RPMI7951 (cell line): ENCODE results near the gene FXYD4. TPM values are rescaled to one million over a fixed set of nuclear protein-coding genes. Genes with fewer than 3 reads are reported as not detected.

Experiments
- DNase-seq: peaks from one replicate; pipeline ENCODE4 v3.0.0-alpha.2; 2012; ENCODE audit warnings: low read depth
- total RNA-seq: library from RNA; depleted of rRNA; stranded (reverse); fragments of >200 nt; shearing (Covaris generic); gene quantifications from 2 replicates; pipeline ENCODE4 v1.2.3, GENCODE V29; 2014

Gene FXYD4
- total RNA-seq, 1 experiment from 2014 or later = not detected

DNA sequence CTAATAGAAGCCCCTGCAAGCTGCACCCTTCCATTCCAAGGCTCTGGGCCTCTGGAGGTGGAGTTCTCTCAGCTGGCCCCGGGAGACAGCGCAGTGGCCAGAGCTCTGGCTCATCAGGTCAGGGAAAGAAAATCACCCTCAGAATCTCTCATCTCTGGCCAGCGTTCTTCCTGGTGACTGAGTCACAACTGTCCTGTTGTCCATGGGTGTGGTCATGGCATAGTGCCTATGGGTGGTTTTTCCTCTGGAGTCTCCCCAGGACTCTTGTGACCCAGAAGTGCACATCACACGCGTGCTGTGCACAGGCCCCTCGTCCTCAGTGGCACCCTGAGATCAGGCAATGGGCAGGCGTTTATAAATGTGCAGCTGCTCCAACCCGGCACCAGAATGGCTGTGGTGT, 27.4 kb upstream of the FXYD4 start:
- peak; percentile 22 for DNase-seq

DNA sequence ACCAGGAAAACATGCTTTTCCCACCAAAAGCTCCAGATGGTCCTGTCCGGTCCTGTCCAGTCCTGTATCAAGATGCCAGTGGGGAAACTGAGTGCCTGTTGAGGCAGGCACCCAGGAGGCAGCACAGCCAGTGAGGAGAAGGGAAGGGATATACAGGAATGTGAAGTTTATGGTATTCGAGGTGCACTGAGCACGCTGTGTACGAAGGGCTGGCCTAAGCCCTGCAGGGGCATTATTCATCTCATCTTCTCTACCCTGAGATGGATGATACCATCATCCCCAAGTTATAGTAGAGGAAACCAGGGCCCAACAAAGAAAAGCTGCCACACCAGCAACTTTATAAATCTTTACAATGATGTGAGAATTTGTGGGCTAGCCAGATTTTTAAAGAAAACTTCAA, 23.4 kb upstream of the FXYD4 start:
- no peak for DNase-seq

DNA sequence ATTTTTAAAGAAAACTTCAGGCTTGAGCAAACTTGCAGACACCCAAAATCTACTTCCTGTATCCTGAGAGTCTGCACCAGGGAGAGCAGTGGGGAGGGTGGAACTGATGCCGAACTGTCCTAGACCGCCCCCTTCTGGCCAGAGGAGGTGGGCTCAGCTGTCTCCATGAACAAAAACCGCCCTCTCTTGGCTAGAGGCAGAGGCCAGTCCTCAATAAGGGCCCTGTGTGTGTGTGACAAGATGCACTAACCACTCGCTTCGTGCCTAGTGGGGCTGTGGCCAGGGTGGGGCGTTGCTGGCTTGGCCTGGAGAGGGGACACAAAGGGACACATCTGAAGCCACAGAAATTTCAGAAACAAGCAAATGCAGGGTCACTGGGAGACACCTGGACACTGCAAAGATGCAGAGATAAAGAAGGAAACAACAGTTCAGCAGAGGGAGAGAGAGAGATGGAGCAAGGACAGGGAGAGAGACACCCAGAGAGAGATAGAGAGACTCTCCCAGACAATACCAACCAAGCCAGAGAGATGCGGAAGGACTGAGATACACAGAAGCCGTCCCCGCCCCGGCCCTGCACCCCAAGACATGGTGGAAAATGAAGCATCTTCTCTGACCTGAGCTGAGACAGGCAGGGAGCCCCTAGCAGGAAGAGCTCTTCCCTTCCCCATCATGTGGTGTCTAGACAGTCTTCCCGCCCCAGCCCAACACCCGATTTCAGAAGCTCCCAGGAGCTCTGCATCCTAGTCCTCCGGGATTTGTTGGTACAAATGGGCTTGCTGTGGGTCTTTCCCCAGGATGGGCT, 22.7 kb upstream of the FXYD4 start:
- peak; percentile 61 for DNase-seq

DNA sequence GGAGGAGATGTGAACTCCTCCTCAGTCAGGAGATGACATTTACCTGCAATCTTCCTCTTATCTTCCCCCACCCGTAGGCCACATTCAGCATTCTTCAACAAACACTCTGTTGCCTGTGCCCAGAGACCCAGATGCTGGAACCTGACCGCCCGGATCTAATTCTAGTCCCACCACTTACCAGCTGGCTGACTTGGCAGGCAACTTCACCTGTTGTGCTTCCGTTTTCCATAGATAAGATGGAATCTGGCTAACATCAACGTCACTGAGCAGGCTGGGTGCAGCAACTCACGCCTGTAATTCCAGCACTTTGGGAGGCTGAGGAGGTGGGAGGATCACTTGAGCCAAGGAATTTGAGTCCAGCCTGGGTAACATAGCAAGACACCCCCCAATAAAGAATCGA, 21.3 kb upstream of the FXYD4 start:
- no peak for DNase-seq

DNA sequence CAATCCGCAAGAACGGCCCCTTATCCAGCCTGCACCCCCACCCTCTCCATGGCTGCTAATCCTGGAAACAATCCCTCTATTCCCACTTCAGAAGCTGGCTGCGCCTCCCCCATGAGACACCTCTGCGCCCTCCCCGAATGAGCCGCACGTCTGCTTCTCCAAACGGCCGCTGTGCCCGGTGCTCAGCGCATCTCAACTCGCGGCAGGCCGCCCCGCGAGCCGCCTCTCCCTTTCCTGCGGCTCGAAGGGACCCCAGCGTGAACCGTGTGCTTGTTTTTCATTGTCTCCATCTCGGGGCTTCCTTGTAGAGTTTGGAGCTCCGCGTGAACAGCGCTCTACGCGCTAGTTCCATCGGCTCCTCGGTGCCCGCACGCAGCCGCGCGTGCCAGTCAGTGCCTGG, 20.8 kb upstream of the FXYD4 start:
- DNase-seq = no peak

DNA sequence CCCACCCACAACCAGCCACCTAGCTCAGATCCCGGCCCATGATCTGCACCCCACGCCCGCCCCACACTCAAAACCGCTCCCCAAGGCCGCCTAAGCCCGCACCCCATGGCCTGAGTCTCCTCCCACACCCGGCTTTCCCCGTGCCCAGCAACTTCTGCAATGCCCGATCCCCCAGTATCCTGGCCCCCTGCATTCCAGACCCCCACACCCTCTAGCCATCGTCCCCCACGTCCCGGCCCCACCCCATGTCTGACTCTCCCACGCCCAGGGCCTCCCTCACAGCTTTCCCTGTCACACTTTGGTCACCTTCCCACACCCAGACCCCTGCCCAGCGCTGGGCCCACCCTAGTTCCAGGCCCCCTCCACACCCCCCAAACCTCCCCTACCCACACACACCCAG, 20.1 kb upstream of the FXYD4 start:
- no peak for DNase-seq

DNA sequence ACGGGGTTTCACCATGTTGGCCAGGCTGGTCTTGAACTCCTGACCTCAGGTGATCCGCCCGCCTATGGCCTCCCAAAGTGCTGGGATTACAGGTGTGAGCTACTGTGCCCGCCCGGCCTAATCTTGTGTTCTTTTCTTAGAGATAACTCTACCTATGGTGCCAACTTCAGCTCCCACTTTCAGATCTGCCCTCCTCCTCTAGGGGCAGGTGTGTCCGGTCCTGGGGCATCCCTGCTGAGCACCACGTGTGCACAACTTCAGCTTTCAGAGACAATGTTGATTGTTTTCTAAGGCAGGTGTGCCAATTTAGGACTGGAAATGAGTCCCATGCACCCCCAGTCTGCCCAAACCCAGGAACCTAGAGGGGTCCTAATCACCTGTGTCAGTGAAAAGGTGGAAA, 18.5 kb upstream of the FXYD4 start:
- DNase-seq = no peak

DNA sequence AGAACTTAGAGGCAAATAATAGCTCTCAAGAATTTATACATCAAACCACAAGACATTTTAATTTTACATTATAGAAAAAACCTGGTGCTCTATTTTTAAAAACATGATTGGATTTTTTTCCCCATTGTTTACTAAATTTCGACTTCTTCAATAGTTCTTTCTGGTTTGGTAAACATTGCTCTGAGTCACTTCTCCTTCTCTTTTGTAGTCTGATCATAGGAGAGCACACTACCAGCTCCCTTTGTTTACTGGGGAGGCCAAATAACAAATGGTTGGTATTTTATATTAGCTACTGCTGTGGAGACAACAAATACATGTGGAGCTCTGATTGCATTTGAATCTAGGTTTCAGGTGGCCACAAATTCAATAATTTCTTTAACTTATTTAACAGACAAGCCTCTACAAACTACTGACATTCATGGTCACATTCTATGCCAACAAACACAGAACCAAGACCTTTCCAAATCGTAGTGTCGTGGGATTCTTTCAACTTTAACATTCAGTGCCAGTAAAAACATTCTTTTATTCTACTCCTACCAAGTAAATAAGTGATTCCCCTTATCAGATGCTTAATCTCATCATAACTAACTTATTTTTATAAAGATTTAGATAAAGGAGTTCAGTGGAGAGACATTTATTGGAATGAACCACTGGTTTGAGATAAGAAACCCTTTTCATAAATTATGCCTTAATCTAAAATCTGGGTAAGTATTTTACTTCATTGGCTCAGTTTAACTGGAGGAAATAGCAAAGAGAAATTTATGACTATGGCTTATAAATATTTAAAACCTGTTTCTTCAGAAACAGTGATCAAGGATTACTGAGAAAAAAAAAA, 17.7 kb upstream of the FXYD4 start:
- no peak for DNase-seq

DNA sequence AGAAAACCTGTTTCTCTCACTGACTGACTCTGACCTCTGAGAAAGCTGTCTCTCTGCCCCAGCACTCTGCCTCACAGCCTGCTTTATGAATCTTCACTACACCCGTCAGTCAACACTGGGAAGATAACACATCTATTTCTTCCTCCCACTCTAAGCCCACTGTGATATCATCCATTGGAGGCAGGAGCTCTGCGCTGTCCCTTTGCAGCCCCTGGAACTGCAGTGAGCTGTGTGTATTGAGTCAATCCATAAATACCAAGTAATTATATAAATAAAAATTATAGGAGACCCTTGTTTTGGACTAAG, 17.2 kb upstream of the FXYD4 start:
- DNase-seq = no peak

DNA sequence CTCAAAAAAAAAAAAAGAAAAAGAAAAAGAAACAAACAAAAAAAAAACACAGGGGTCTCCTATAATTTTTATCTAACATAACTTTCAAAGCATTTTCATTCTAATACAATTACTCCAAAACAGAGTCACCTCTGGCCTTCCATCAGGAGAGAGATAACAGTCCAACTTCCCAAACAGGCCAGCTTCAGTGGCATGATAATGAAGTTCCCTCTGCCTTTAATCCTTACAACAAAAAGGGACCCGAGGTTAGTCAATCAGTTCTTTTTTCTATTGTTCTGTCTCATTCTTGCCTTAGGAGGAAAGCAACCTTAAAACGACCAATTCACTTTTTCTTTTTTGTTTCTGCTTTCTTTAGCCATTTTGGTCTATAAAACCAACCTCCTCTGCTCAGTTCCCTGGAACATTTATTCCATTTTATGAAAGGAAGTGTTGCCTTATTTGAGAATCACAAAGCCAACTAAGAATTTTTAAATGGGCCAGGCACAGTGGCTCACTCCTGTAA, 16.5 kb upstream of the FXYD4 start:
- no peak for DNase-seq

DNA sequence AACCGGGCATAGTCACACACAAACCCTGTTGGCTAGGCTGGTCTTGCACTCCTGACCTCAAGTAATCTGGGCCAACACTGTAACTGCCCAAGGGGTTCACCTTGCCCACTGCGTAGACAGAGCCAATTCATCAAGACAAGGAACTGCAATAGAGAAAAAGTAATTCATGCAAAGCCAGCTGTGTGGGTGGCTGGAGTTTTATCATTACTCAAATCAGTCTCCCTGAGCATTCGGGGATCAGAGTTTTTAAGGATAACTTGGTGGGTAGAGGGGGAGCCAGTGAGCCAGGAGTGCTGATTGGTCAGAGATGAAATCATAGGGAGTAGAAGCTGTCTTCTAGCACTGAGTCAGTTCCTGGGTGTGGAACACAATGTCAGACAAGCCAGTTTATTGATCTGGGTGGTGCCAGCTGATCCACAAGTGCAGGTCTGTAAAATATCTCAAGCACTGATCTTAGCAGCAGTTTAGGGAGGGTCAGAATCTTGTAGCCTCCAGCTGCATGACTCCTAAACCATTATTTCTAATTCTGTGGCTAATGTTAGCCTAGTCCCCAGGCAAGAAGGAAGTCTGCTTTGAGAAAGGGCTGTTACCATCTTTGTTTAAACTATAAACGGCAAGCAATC, 15.6 kb upstream of the FXYD4 start:
- DNase-seq = peak; percentile 58

DNA sequence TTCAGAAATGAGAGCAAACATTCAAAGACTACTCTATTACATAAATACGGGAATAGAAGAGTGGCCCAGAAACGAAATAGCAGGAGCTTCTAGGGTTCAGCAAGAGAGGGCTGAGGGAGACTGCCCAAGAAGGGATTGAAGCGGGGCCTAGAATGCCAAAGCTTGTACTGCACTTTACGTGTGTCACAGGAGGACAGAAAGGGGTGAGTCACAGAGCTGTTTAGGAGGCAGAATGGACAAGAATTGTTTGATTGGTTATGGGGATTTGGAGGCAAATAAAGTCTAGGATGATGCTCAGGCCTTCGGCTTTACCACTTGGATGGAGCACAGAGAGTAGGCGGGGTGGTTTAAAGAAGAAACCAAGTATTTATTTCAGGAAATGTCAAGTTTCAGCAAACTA, 11.3 kb upstream of the FXYD4 start:
- DNase-seq = no peak

DNA sequence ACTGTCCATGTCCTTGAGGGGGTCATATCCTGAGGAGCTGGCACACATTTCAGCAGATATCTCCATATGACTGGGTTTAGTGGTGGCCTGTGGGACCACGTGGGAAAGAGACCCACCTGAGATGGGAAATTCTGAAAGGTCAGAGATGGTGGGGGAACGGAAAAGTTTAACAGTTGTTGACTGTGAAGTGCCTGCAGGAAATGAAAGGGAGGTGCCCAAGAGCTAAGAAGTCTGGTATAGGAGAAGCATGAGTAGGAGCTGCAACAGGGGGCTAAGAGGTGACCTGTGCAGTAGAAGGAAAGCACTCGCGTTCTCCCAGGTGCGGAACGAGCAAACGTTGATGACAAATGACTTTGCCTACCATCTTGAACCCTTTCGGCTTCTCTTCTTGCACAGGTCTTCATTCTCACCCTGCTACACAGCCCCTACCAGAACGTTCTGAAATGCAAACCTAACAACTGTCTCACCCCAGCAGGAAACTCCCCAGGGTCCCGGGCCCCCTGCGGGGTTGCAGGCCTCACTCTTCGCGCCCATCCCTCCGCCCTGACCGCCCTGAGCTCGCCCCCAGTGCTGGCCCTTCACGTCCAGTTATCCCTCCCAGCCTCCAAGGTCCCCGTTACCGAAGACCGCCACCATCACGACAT, 9.8 kb upstream of the FXYD4 start:
- DNase-seq = no peak

DNA sequence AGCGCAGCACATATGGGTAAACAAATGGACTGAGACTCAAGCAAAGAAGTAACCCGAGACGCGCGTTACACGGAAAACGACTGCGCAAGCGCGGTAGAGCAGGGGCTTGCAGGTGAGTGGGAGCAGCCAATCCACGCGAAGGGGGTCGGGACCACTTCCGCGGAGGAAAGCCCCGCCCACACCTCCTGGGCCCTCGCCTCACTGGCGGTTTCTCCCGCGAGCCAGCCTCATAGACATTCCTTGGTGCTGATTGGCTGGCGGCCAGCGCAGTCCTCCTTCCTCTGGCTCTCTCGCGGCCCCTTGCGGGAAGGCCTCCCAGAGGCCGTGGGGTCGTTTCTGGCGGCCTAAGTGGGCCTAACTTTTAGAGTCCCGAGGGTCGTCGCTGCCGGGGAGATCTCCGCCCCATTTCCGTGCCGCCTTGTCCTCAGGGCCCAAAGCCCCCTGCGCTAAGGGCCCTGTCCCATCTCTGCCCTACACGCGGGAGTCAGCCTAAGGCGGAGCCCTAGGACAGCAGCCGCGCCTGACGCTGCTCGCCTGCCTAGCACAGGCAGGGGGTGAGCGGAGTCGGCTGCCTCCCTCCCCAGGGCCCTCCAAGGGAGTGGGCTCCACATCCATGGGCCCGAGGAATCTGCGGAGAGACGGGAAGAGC, 9.1 kb upstream of the FXYD4 start:
- peak; percentile 60 for DNase-seq

DNA sequence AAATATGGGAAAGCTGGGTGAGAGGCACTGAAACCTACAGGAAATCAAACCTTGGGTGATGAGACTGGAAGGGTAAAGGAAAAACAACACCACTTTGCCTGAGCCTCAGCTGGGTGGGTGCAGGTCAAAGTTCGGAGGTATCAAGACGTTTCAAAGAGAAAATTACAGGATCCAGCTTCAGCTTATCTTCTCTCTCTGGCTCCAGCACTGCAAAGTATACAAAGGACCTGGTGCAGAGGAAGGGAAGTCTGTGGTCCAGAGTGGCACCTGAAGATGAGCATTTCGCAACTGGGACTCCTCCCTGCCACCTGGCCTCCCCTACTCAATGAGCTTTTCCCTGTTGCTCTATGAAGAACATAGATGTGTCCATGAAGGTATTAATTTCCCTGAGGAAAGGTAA, 6.4 kb upstream of the FXYD4 start:
- no peak for DNase-seq

DNA sequence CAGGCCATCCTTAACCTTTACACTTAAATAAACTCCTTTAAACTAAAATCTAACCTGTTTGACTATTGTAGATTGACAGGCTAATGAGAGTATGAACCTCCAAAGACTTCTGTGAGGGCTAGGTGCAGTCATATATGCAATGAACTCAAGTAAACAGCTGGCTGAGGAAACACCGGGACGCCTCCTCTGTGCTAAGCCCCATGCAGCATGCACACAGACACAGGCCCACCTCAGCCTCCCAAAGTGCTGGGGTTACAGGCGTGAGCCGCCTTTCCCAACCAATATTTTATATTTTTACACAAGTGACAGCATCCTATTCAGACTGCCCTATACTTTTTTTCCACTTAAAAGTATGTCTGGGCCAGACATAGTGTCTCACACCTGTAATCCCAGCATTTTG, 1.5 kb upstream of the FXYD4 start:
- DNase-seq = no peak

DNA sequence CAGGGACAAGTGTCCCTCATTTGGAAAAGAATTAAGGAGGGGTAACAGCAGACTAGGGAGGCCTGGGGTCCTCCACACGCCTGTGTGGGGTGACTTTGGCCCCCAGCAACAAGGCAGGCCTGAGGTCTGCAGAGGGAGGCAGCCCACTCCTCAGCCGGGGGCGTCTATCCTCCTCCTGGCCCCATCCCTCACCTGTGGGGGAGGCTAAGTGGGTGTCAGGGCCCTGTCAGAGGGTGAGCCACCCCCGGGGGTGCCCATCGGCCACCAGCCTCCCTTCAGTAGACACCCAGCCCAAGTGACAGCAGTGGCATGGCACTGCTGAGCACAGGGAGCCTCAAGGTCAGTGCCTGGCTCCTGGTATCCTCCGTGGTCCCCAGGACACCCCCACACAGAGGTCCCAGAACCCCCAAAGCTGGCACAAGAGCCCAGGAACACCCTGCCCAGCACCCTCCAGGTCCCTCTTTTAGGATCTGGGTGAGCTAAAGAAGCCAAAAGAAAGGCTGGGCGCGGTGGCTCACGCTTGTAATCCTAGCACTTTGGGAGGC, 693 bp upstream of the FXYD4 start:
- DNase-seq = no peak

DNA sequence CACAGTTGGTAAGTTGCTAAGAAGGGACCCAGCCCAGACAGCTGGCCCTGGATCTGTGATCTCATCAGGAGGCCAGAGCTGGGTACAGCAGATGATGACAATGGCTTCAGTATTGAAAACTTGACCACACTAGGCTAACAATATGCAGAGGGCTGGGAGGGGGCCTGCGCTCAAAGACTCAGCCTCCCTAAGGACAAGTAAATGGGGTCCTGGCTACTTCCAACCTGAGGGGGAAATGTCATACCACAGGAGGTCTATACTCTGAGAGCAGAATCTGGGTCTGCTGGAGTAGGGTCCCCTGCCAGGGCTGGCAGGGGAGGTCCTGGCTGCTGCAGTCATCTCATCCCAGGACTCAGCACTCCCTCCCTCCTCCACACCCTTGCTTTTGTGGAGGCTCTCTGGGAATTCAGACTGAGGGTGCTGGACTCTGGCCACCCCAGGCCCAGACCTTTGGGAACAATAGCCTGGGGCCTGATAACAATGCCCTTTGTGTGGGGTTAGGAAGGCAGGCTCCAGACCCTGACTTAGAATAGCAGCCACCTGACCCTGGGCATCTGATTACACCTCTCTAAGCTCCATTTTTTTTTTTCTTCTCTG, 1.4 kb downstream of the FXYD4 start:
- no peak for DNase-seq

DNA sequence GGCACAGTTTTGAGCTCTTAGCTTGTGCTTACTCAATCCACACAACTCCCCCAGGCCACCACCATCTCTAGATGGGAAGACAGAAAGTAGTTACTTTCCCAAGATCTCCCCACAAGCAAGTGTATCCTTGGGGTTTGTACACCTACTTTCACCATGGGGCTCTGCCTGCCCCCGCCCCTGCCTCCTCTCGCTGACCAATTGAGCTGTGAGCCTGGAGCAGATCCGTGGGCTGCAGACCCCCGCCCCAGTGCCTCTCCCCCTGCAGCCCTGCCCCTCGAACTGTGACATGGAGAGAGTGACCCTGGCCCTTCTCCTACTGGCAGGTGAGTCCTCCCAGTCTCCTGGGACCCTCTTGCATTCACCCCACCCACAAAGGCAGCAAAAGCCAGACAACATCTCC, 2.0 kb downstream of the FXYD4 start:
- no peak for DNase-seq

DNA sequence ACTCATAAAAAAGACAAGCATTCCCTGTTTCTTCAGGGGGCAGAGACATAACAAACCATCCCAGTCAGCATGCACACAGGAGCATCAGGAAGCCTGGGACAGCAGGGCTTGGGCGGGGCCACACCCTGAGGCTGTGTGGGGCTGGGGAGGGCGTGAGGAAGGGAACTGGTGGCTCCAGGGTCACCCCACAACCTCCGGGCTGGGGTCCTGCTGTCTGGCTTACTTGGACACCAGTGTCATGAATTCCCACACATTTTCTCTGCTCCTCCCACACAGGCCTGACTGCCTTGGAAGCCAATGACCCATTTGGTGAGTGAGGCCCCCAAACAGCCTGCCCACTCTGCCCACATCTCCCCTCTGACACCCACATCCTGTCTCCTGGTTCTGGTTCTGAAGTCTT, 2.8 kb downstream of the FXYD4 start:
- DNase-seq = no peak

DNA sequence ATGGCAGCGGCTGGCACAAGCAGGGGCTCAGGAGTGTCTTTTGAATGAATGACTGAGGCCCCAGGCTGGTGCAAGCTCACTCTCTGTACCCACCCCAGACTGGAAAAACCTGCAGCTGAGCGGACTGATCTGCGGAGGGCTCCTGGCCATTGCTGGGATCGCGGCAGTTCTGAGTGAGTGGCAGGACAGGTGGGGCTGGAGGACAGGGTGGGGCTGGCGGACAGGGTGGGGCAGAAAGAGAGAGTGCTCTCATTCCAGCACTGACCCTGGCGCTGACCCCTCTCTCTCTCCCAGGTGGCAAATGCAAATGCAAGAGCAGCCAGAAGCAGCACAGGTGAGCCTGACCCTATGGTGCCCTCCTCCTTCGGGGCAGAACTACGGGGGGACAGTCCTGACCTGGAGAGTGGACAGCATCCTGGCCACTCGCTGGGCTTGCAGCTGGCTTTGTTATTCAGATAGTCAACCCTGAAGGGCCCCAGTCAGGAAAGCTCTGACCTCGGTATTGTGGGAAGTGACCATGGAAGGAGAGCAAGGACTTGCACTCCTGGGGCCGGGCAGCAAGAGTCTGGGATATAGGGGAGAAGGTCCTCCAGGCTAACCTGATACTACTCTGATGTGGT, 4.1 kb downstream of the FXYD4 start:
- DNase-seq = no peak
